Measurements from ENCODE around the gene VDAC2. TPM values are rescaled to one million over a fixed set of nuclear protein-coding genes. Genes with fewer than 3 reads are reported as not detected.

VDAC2 gene
- polyA plus RNA-seq, 1 experiment, result 201 TPM

GRCh38 chr10:75226656-75227055 lies 16.1 kb downstream of the VDAC2 start:
- TF ChIP-seq CTCF (IDR thresholded peaks at IDR 0.05; ENCODE audit: low read depth, low read length), result no peak
- Histone ChIP-seq H3K4me3 (ENCODE audit: low read depth, low read length) (no peak overlapping the region), H3K27ac (ENCODE audit: low read depth, low read length) (no peak overlapping the region), H3K27me3 (ENCODE audit: control insufficient read depth, insufficient read depth, low read length) (no peaks in the 10 kb centered on the region), H3K9me3 (ENCODE audit: control insufficient read depth, insufficient read depth, low read length) (no peaks in the 10 kb centered on the region)
- POLR2A ChIA-PET, result interaction anchor here (0.6 to 6.7 kb wide), 3 partner anchors 8 to 115 kb away, joined by 3 to 49 read pairs (median 11); partner anchors contain the start of genes SAMD8 and VDAC2
- no peak for DNase-seq (ENCODE audit: low read depth, low spot score)
- CTCF ChIA-PET, result interaction anchor here (1.6 kb wide), 1 partner anchor 9 kb away, joined by 8 read pairs; the partner anchor contains the start of gene COMTD1

GRCh38 chr10:75228278-75228677 lies 17.7 kb downstream of the VDAC2 start:
- DNase-seq (ENCODE audit: low read depth, low spot score), result no peak
- Histone ChIP-seq H3K27ac (ENCODE audit: low read depth, low read length) (no peak overlapping the region), H3K27me3 (ENCODE audit: control insufficient read depth, insufficient read depth, low read length) (no peaks in the 10 kb centered on the region), H3K9me3 (ENCODE audit: control insufficient read depth, insufficient read depth, low read length) (no peaks in the 10 kb centered on the region), H3K4me3 (ENCODE audit: low read depth, low read length) (no peak overlapping the region)
- ChIA-PET CTCF (no interaction called here), POLR2A (interaction anchor here (6.7 kb wide), 1 partner anchor 19 kb away, joined by 49 read pairs; the partner anchor contains the start of gene VDAC2)
- TF ChIP-seq CTCF (IDR thresholded peaks at IDR 0.05; ENCODE audit: low read depth, low read length), result no peak

- Histone ChIP-seq H3K9me3 (ENCODE audit: control insufficient read depth, insufficient read depth, low read length) (no peaks in the 10 kb centered on the region), H3K27ac (ENCODE audit: low read depth, low read length) (no peak overlapping the region), H3K4me3 (ENCODE audit: low read depth, low read length) (no peak overlapping the region), H3K27me3 (ENCODE audit: control insufficient read depth, insufficient read depth, low read length) (no peaks in the 10 kb centered on the region)
- ChIA-PET CTCF (no interaction called here), POLR2A (interaction anchor here (6.7 kb wide), 1 partner anchor 19 kb away, joined by 49 read pairs; the partner anchor contains the start of gene VDAC2)
- DNase-seq (ENCODE audit: low read depth, low spot score), result no peak
- no peak for TF ChIP-seq CTCF (IDR thresholded peaks at IDR 0.05; ENCODE audit: low read depth, low read length)
Observed at GRCh38 chr10:75228834-75229233, 18.2 kb downstream of the VDAC2 start.

GRCh38 chr10:75229971-75230370 lies 19.4 kb downstream of the VDAC2 start:
- no peaks in the 10 kb centered on the region for H3K9me3 ChIP-seq (ENCODE audit: control insufficient read depth, insufficient read depth, low read length)
- TF ChIP-seq CTCF (IDR thresholded peaks at IDR 0.05; ENCODE audit: low read depth, low read length), result no peak
- CTCF ChIA-PET, result interaction anchor here (0.6 to 2.1 kb wide), 17 partner anchors 12 to 986 kb away, joined by 3 to 14 read pairs (median 5); partner anchors contain the start of gene SAMD8
- POLR2A ChIA-PET, result interaction anchor here (1.0 kb wide), 2 partner anchors 44 to 119 kb away, joined by 3 read pairs; partner anchors contain the start of gene SAMD8
- no peak overlapping the region for H3K27ac ChIP-seq (ENCODE audit: low read depth, low read length)
- no peak overlapping the region for H3K4me3 ChIP-seq (ENCODE audit: low read depth, low read length)
- DNase-seq (ENCODE audit: low read depth, low spot score), result no peak
- no peaks in the 10 kb centered on the region for H3K27me3 ChIP-seq (ENCODE audit: control insufficient read depth, insufficient read depth, low read length)

GRCh38 chr10:75230600-75231038 lies 20.0 kb downstream of the VDAC2 start:
- CTCF ChIA-PET, result interaction anchor here (0.6 to 2.1 kb wide), 15 partner anchors 12 to 986 kb away, joined by 3 to 14 read pairs (median 7); partner anchors contain the start of gene SAMD8
- POLR2A ChIA-PET, result interaction anchor here (0.6 to 1.0 kb wide), 3 partner anchors 19 to 119 kb away, joined by 3 to 4 read pairs (median 3); partner anchors contain the start of gene SAMD8
- Histone ChIP-seq H3K27ac (ENCODE audit: low read depth, low read length) (no peak overlapping the region), H3K4me3 (ENCODE audit: low read depth, low read length) (no peak overlapping the region), H3K27me3 (ENCODE audit: control insufficient read depth, insufficient read depth, low read length) (no peaks in the 10 kb centered on the region), H3K9me3 (ENCODE audit: control insufficient read depth, insufficient read depth, low read length) (no peaks in the 10 kb centered on the region; the same call in 1 of the 2 replicates)
- peak; percentile 93 for TF ChIP-seq CTCF (IDR thresholded peaks at IDR 0.05; ENCODE audit: low read depth, low read length)
- peak; percentile 65 for DNase-seq (ENCODE audit: low read depth, low spot score)
